ENCODE data around the gene COG5. TPM values are rescaled to one million over a fixed set of nuclear protein-coding genes. Genes with fewer than 3 reads are reported as not detected.
A peak's percentile ranks its signal among the peaks of the same experiment; 100 is the strongest.

Gene COG5
- total RNA-seq, 1 experiment from 2014 or later: 25.2 TPM

- Histone ChIP-seq H3K4me3 (no peak overlapping the region), H3K9me3 (replicated peaks) (no peaks in the 10 kb centered on the region), H3K4me1 (replicated peaks) (no peaks in the 10 kb centered on the region), H3K27me3 (replicated peaks) (no peaks in the 10 kb centered on the region), H3K36me3 (no peaks in the 10 kb centered on the region), H3K27ac (no peak overlapping the region)
- no peak for DNase-seq (ENCODE audit: low read depth in 1 of 2, low spot score in 2 of 2)
These were observed 82.8 kb downstream of the COG5 start for GRCh38 chr7:107480932-107481331.

GRCh38 chr7:107479303-107479702 is 84.4 kb downstream of the COG5 start:
- H3K4me1 ChIP-seq (replicated peaks): no peaks in the 10 kb centered on the region
- H3K9me3 ChIP-seq (replicated peaks): no peaks in the 10 kb centered on the region
- no peaks in the 10 kb centered on the region for H3K27me3 ChIP-seq (replicated peaks)
- H3K36me3 ChIP-seq: no peaks in the 10 kb centered on the region
- H3K4me3 ChIP-seq: no peak overlapping the region
- no peak overlapping the region for H3K27ac ChIP-seq
- no peak for DNase-seq (ENCODE audit: low read depth in 1 of 2, low spot score in 2 of 2)

GRCh38 chr7:107474104-107474521 is 89.6 kb downstream of the COG5 start:
- H3K36me3 ChIP-seq: no peaks in the 10 kb centered on the region
- no peak overlapping the region for H3K4me3 ChIP-seq
- no peaks in the 10 kb centered on the region for H3K27me3 ChIP-seq (replicated peaks)
- no peak for DNase-seq (ENCODE audit: low read depth in 1 of 2, low spot score in 2 of 2)
- H3K4me1 ChIP-seq (replicated peaks): no peaks in the 10 kb centered on the region
- no peaks in the 10 kb centered on the region for H3K9me3 ChIP-seq (replicated peaks)
- H3K27ac ChIP-seq: no peak overlapping the region

GRCh38 chr7:107472116-107472515 is 91.6 kb downstream of the COG5 start:
- no peak overlapping the region for H3K27ac ChIP-seq
- no peaks in the 10 kb centered on the region for H3K9me3 ChIP-seq (replicated peaks)
- H3K4me3 ChIP-seq: no peak overlapping the region
- H3K36me3 ChIP-seq: no peaks in the 10 kb centered on the region
- no peaks in the 10 kb centered on the region for H3K4me1 ChIP-seq (replicated peaks)
- no peaks in the 10 kb centered on the region for H3K27me3 ChIP-seq (replicated peaks)
- no peak for DNase-seq (ENCODE audit: low read depth in 1 of 2, low spot score in 2 of 2)

GRCh38 chr7:107471292-107472070 is 92.2 kb downstream of the COG5 start:
- Histone ChIP-seq H3K36me3 (no peaks in the 10 kb centered on the region), H3K4me1 (replicated peaks) (no peaks in the 10 kb centered on the region), H3K4me3 (no peak overlapping the region), H3K27ac (no peak overlapping the region), H3K27me3 (replicated peaks) (no peaks in the 10 kb centered on the region), H3K9me3 (replicated peaks) (no peaks in the 10 kb centered on the region)
- DNase-seq (ENCODE audit: low read depth in 1 of 2, low spot score in 2 of 2): no peak

- DNase-seq (ENCODE audit: low read depth in 1 of 2, low spot score in 2 of 2): no peak
- no peaks in the 10 kb centered on the region for H3K27me3 ChIP-seq (replicated peaks)
- no peak within 1 kb of the TSS for H3K27ac ChIP-seq
- no peaks in the 10 kb centered on the region for H3K36me3 ChIP-seq
- no peaks in the 10 kb centered on the region for H3K4me1 ChIP-seq (replicated peaks)
- H3K4me3 ChIP-seq: no peak within 1 kb of the TSS
- no peaks in the 10 kb centered on the region for H3K9me3 ChIP-seq (replicated peaks)
These were observed 93.8 kb downstream of the COG5 start, which contains the start of gene GPR22 for GRCh38 chr7:107469929-107470328. Gene GPR22 (plus strand): TSS chr7:107470057. CDS start chr7:107474061, 4,004 bp downstream.

GRCh38 chr7:107468824-107469223 is 94.9 kb downstream of the COG5 start:
- H3K27ac ChIP-seq: no peak overlapping the region
- no peaks in the 10 kb centered on the region for H3K9me3 ChIP-seq (replicated peaks)
- H3K36me3 ChIP-seq: no peaks in the 10 kb centered on the region
- no peak for DNase-seq (ENCODE audit: low read depth in 1 of 2, low spot score in 2 of 2)
- H3K4me3 ChIP-seq: no peak overlapping the region
- no peaks in the 10 kb centered on the region for H3K27me3 ChIP-seq (replicated peaks)
- H3K4me1 ChIP-seq (replicated peaks): no peaks in the 10 kb centered on the region

GRCh38 chr7:107467972-107468371 is 95.7 kb downstream of the COG5 start:
- no peak for DNase-seq (ENCODE audit: low read depth in 1 of 2, low spot score in 2 of 2)
- H3K36me3 ChIP-seq: no peaks in the 10 kb centered on the region
- peaks cover 4% of the 10 kb centered on the region; the same call in 1 of the 2 replicates for H3K4me1 ChIP-seq (replicated peaks)
- no peaks in the 10 kb centered on the region for H3K9me3 ChIP-seq (replicated peaks)
- no peak overlapping the region for H3K27ac ChIP-seq
- no peak overlapping the region for H3K4me3 ChIP-seq
- H3K27me3 ChIP-seq (replicated peaks): no peaks in the 10 kb centered on the region

- Histone ChIP-seq H3K4me3 (no peak overlapping the region), H3K27me3 (replicated peaks) (no peaks in the 10 kb centered on the region), H3K4me1 (replicated peaks) (peaks cover 4% of the 10 kb centered on the region; the same call in 1 of the 2 replicates), H3K9me3 (replicated peaks) (no peaks in the 10 kb centered on the region), H3K36me3 (no peaks in the 10 kb centered on the region), H3K27ac (no peak overlapping the region)
- no peak for DNase-seq (ENCODE audit: low read depth in 1 of 2, low spot score in 2 of 2)
These were observed 99.0 kb downstream of the COG5 start for GRCh38 chr7:107464666-107465226.

GRCh38 chr7:107463139-107464078 is 100.3 kb downstream of the COG5 start:
- Histone ChIP-seq H3K36me3 (no peaks in the 10 kb centered on the region), H3K27me3 (replicated peaks) (no peaks in the 10 kb centered on the region), H3K4me1 (replicated peaks) (peaks cover 4% of the 10 kb centered on the region; the same call in 1 of the 2 replicates), H3K9me3 (replicated peaks) (no peaks in the 10 kb centered on the region), H3K4me3 (no peak overlapping the region), H3K27ac (no peak overlapping the region)
- peak; percentile 42 to 55 for DNase-seq (ENCODE audit: low read depth in 1 of 2, low spot score in 2 of 2)

GRCh38 chr7:107461938-107462533 is 101.7 kb downstream of the COG5 start:
- Histone ChIP-seq H3K4me1 (replicated peaks) (peaks cover 4% of the 10 kb centered on the region; the same call in 1 of the 2 replicates), H3K27ac (no peak overlapping the region), H3K4me3 (no peak overlapping the region), H3K27me3 (replicated peaks) (no peaks in the 10 kb centered on the region), H3K36me3 (no peaks in the 10 kb centered on the region), H3K9me3 (replicated peaks) (no peaks in the 10 kb centered on the region)
- DNase-seq (ENCODE audit: low read depth in 1 of 2, low spot score in 2 of 2): no peak

GRCh38 chr7:107453388-107453787 is 110.3 kb downstream of the COG5 start:
- no peak for DNase-seq (ENCODE audit: low read depth in 1 of 2, low spot score in 2 of 2)
- no peak overlapping the region for H3K27ac ChIP-seq
- H3K4me3 ChIP-seq: no peak overlapping the region
- H3K9me3 ChIP-seq (replicated peaks): no peaks in the 10 kb centered on the region
- H3K36me3 ChIP-seq: no peaks in the 10 kb centered on the region
- no peaks in the 10 kb centered on the region for H3K27me3 ChIP-seq (replicated peaks)
- no peaks in the 10 kb centered on the region for H3K4me1 ChIP-seq (replicated peaks)

- H3K9me3 ChIP-seq (replicated peaks): no peaks in the 10 kb centered on the region
- no peaks in the 10 kb centered on the region; the same call in 1 of the 2 replicates for H3K4me1 ChIP-seq (replicated peaks)
- no peak overlapping the region for H3K27ac ChIP-seq
- no peak for DNase-seq (ENCODE audit: low read depth in 1 of 2, low spot score in 2 of 2)
- no peaks in the 10 kb centered on the region for H3K36me3 ChIP-seq
- H3K4me3 ChIP-seq: no peak overlapping the region
- no peaks in the 10 kb centered on the region for H3K27me3 ChIP-seq (replicated peaks)
These were observed 112.8 kb downstream of the COG5 start for GRCh38 chr7:107450970-107451369.

All from SJSA1 (cell line).